Lung (tissue), 12 donors: ENCODE measurements around the gene VAMP5. TPM values are rescaled to one million over a fixed set of nuclear protein-coding genes. Genes with fewer than 3 reads are reported as not detected.

Experiments
- ATAC-seq: fragments of 200-7000 bp; cut with Tn5 transposase; one replicate; pipeline ENCODE4 v1.9.1; 2020; ENCODE audit warnings: moderate number of reproducible peaks; ENCODE audit not compliant: insufficient read depth, low FRiP score
- DNase-seq, 3 donors: peaks; one replicate each; pipeline ENCODE4 v3.0.0-alpha.2; 2013 to 2017
- H3K27ac ChIP-seq, 2 donors: one replicate each; pipeline ENCODE4 v1.5.1; 2013; ENCODE audit warnings: mild to moderate bottlenecking in 2 of 2, moderate library complexity in 2 of 2, control low read depth in 1 of 2, inconsistent platforms in 1 of 2, low read depth in 1 of 2, low read length in 1 of 2
- H3K27me3 ChIP-seq, 3 donors: one replicate each; pipeline ENCODE4 v1.5.1; 2013; ENCODE audit warnings: low read length in 2 of 3; ENCODE audit not compliant: control insufficient read depth in 3 of 3, insufficient read depth in 3 of 3
- H3K36me3 ChIP-seq, 4 donors: one replicate each; pipeline ENCODE4 v1.5.1; 2013; ENCODE audit warnings: low read length in 4 of 4, mild to moderate bottlenecking in 1 of 4, moderate library complexity in 1 of 4; ENCODE audit not compliant: control insufficient read depth in 4 of 4, insufficient read depth in 4 of 4
- H3K4me1 ChIP-seq, 5 donors: one replicate each; pipeline ENCODE4 v1.5.1; 2013; ENCODE audit warnings: low read length in 5 of 5, mild to moderate bottlenecking in 2 of 5, moderate library complexity in 1 of 5; ENCODE audit not compliant: control insufficient read depth in 5 of 5, insufficient read depth in 5 of 5
- H3K4me3 ChIP-seq: one replicate; pipeline ENCODE4 v1.5.1; 2013; ENCODE audit warnings: mild to moderate bottlenecking, control low read depth, moderate library complexity
- H3K9ac ChIP-seq, 2 donors: one replicate each; pipeline ENCODE4 v1.5.1; 2013; ENCODE audit warnings: low read length in 2 of 2, control low read depth in 1 of 2; ENCODE audit not compliant: insufficient read depth in 1 of 2
- H3K9me3 ChIP-seq, 4 donors: one replicate each; pipeline ENCODE4 v1.5.1; 2013; ENCODE audit warnings: low read length in 3 of 4, mild to moderate bottlenecking in 1 of 4, moderate library complexity in 1 of 4; ENCODE audit not compliant: control insufficient read depth in 4 of 4, insufficient read depth in 3 of 4
- CTCF ChIP-seq: IDR thresholded peaks from 2 replicates; pipeline ENCODE4 v1.5.1; 2012; ENCODE audit warnings: mild to moderate bottlenecking; ENCODE audit errors: control extremely low read depth, extremely low read depth
- WGBS, 2 donors: extraction: QIAGEN DNeasy Blood & Tissue Kit; methylation state at CpG; one replicate each; pipeline ENCODE4 v1.1.7; 2013; 5-methylcytosine and 5-hydroxymethylcytosine counted together
- polyA plus RNA-seq, 2 donors: library from polyadenylated mRNA; stranded (reverse); fragments of 200-250 nt; gene quantifications; one replicate each; pipeline ENCODE4 v1.2.1, GENCODE V29; 2013
- total RNA-seq, 2 donors: library from RNA; depleted of rRNA in 1 of 2; stranded (reverse); fragments of >200 nt in 1 of 2; gene quantifications; one replicate each; pipeline ENCODE4 v1.2.1, GENCODE V29; 2014 to 2021
- donor health status: control.
- donor health status: control.
- donor health status: Bipolar disorder and iron deficiency.
- donor health status: healthy.
- donor health status: DM: yes; HTN: yes; CAD: no.

Gene VAMP5
- total and polyA plus RNA-seq, 4 donors, result 18.5 to 165 (median 73.0) TPM

DNA sequence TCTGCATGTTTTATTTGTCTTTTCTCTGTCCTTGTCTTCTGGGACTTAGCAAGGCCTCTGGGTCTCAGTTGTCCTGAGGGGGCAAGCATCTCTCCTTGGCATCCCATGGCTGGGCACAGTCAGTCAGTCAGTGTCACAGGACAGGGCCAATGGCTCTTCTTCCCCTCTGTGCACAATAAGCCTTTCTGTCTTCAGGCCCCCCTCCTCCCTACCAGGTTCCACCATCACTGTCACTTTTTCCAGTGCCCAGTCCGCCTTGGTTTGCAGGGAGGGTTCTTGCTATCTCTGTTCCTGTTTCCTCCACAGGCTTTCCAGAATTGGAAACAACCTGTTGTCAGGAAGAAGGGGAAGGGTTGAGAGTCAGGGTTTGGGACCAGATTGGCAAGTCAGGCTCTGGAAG, 1.7 kb upstream of the VAMP5 start:
- Histone ChIP-seq H3K9me3 (no peaks in the 10 kb centered on the region), H3K27me3 (no peaks in the 10 kb centered on the region), H3K27ac (peak overlapping the region in 1 of 2 donors; percentile 32), H3K4me1 (peaks cover 10 to 51% (median 35%) of the 10 kb centered on the region in 5 donors), H3K9ac (no peak overlapping the region), H3K4me3 (no peak overlapping the region), H3K36me3 (peaks cover 0 to 7% (median 0%) of the 10 kb centered on the region in 4 donors)
- no peak for TF ChIP-seq CTCF
- DNase-seq (no peak), ATAC-seq (no peak)
- 25 to 55% methylated on average over 1 of the region's 1 CpG for WGBS, 2 donors

GRCh38 chr2:85583667-85584353, 421 bp upstream of the VAMP5 start:
- Histone ChIP-seq H3K36me3 (peaks cover 0 to 7% (median 0%) of the 10 kb centered on the region in 4 donors), H3K9ac (peak overlapping the region; percentile 26 to 48), H3K4me3 (no peak overlapping the region), H3K27me3 (no peaks in the 10 kb centered on the region), H3K9me3 (no peaks in the 10 kb centered on the region), H3K4me1 (peaks cover 10 to 46% (median 37%) of the 10 kb centered on the region in 5 donors), H3K27ac (peak overlapping the region; percentile 83 to 95)
- 27 to 33% methylated on average over 14 to 16 of the region's 16 CpGs for WGBS, 2 donors
- TF ChIP-seq CTCF, result no peak
- ATAC-seq, result no peak
- DNase-seq, result no peak

- WGBS, 2 donors, result 20 to 25% methylated on average over 8 to 9 of the region's 9 CpGs
- DNase-seq (peak; percentile 32 to 77 (median 53)), ATAC-seq (peak; percentile 47)
- Histone ChIP-seq H3K27me3 (no peaks in the 10 kb centered on the region), H3K9me3 (no peaks in the 10 kb centered on the region), H3K36me3 (peaks cover 0 to 7% (median 0%) of the 10 kb centered on the region in 4 donors), H3K4me3 (peak overlapping the region; percentile 56), H3K4me1 (peaks cover 10 to 44% (median 34%) of the 10 kb centered on the region in 5 donors), H3K9ac (peak overlapping the region; percentile 48 to 75), H3K27ac (peak overlapping the region; percentile 83 to 95)
- TF ChIP-seq CTCF, result no peak
Measured at GRCh38 chr2:85584857-85585780, 888 bp downstream of the VAMP5 start.
